GM18870 (cell line): Measurements from ENCODE around the gene KIF22.
A peak's percentile ranks its signal among the peaks of the same experiment; 100 is the strongest.

Source experiments
- ATAC-seq: cut with Tn5 transposase; IDR thresholded peaks from one replicate; pipeline ENCODE4 v1.9.1; 2021; ENCODE audit warnings: moderate library complexity; ENCODE audit not compliant: unreplicated experiment

KIF22 gene

DNA sequence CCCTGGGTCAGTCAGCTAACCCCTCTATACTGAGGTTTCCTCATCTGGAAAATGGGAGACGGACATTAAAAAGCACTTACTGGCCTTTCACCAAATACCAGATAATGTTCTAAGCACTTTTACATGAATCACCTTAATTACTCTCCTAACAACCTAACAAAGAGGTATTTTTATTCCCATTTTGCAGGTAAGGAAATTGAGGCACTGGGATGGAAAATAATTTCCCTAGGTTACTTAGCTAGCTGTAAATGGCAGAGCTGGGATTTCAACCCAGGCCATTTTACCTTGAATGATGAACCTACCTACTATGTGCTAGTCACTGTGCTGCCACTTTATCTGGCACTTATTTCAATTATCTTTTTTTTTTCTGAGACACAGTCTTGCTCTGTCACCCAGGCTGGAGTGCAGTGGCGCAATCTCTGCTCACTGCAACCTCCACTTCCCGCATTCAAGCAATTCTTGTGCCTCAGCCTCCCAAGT is 3.7 kb downstream of the KIF22 start:
- ATAC-seq: no peak

DNA sequence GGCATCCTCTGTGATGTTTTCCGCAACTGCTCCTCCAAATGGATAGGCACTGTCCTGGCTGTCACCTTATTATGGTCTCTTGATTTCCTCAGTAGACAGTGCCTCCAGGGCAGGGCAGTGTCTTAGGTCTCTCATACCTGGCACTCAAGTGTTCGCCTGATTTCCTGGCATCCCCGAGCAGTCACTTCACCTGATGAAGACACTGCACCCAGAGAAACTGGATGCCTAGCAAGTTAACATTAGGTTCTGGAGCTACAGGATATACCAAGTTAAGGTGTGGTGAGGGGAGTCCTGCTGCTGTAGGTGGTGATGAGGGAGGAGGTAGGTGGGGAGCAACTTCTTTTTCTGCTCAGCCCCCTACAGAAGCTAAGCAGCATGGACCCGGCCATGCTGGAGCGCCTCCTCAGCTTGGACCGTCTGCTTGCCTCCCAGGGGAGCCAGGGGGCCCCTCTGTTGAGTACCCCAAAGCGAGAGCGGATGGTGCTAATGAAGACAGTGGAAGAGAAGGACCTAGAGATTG is 11.9 kb downstream of the KIF22 start:
- ATAC-seq: no peak

DNA sequence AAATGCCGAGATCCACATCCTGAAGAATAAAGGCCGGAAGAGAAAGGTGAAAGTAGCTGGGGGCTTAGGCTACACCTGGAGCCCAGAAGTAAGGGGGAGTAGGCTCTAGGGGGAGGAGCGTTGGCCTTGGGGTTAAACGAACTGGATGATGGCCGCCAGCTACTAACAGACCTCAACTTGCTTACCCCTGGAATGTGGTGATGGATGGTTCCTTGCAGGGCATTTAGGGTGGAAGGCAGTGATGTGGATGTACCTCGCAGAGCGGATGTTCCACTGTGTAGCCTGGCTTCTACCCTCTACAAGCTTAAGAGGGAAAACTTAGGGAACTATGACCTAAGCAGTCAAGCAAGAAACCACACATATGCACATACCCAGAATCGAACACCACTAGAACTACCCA is 13.5 kb downstream of the KIF22 start:
- no peak for ATAC-seq

DNA sequence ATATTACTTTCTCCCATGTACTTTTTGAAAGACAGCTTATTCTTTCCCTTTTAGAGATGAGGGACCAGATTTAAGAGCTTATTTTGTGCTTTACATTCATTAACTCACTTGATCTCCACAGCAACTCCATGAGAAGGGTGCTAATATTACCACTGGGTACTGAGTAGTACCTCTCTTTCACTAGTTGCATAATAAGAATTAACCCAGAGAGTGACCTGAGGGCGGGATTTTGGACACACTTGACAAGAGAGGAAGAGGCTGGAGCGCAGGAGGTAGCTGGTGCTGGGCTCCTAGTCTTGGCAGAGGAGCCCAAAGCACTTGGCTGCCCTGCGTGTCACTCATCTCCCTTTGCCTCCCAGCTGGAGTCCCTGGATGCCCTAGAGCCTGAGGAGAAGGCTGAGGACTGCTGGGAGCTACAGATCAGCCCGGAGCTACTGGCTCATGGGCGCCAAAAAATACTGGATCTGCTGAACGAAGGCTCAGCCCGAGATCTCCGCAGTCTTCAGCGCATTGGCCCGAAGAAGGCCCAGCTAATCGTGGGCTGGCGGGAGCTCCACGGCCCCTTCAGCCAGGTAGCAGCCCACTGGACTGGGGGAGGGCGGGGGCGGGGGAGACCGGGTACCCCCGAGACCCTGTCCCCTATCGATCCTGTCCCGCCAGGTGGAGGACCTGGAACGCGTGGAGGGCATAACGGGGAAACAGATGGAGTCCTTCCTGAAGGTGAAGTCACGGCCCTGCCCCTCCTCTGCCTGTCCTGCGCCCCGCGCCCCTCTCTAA is 14.1 kb downstream of the KIF22 start:
- ATAC-seq: no peak

DNA sequence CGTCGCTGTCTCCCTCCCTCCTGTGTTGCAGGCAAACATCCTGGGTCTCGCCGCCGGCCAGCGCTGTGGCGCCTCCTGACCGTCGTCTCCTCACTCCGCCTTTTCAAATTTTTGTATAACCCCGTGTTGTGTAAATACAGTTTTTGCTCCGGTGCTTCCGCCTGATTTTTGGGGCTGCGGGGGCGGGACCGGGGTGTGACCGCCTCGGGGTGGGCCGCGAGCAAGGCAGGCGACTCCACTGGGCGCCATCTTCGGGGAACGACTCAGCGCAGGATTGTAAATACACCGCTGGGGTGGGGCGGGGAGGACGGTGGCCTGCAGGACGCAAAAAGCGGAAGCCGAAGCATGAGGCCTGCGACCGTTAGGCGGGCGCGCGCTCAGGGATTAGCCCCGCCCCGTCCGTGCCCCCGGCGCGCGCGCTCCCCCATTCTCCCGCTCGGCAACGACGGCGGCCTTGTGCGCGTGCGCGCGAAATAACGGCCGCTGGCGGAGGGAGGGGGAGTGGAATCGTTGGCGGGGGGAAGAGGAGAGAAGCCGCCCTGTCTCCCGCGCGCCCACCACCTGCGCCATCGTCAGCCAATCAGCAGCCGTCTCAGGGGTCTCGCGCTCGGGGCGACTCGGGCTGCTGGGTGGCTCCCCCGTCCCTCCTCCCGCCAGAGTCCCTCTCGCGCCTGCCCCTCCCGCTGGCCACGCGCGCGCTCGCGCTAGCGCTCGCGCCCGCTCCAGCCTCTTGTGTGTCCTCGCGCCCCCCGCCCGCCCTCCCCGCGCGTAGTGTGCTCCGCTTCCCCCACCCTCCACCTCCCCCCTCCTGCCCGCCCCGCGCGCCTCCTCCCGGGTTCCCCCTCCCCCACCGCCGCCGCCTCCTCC is 14.9 kb downstream of the KIF22 start:
- peak; percentile 43 for ATAC-seq

- no peak for ATAC-seq
Measured at GRCh38 chr16:29806099-29806579, 15.6 kb downstream of the KIF22 start, which contains the start of gene MAZ. Gene MAZ, plus strand, starts transcription at chr16:29806529. Its CDS starts 173 bp downstream, at chr16:29806702.

- no peak for ATAC-seq
Measured at GRCh38 chr16:29806641-29807425, 16.3 kb downstream of the KIF22 start.

GRCh38 chr16:29807426-29808218 is 17.1 kb downstream of the KIF22 start:
- ATAC-seq: peak; percentile 27

- ATAC-seq: no peak
Measured at GRCh38 chr16:29808219-29808900, 17.8 kb downstream of the KIF22 start.

GRCh38 chr16:29809031-29809747 is 18.6 kb downstream of the KIF22 start:
- no peak for ATAC-seq

GRCh38 chr16:29809850-29810698 is 19.5 kb downstream of the KIF22 start:
- ATAC-seq: no peak

DNA sequence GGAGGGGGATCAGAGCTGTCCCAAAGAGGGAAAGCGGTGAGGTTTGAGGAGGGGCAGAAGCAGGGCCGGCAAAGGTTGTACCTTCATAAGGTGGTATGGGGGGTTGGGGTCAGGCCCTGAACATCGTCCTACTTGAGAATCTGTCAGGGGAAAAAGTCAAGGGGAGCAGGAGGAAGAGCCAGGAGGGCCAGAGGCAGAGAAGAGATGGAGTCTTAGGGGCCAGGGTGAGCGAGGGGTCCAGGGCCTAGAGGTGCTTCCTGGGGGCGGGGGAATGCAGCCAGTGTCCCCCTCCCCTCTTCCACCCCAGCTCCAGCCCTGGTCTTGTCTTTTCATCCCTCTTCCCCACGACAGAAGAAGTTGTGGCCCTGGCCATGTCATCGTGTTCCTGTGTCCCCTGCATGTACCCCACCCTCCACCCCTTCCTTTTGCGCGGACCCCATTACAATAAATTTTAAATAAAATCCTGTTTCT is 20.2 kb downstream of the KIF22 start:
- no peak for ATAC-seq

- ATAC-seq: no peak
Measured at GRCh38 chr16:29811170-29811895, 20.8 kb downstream of the KIF22 start.

DNA sequence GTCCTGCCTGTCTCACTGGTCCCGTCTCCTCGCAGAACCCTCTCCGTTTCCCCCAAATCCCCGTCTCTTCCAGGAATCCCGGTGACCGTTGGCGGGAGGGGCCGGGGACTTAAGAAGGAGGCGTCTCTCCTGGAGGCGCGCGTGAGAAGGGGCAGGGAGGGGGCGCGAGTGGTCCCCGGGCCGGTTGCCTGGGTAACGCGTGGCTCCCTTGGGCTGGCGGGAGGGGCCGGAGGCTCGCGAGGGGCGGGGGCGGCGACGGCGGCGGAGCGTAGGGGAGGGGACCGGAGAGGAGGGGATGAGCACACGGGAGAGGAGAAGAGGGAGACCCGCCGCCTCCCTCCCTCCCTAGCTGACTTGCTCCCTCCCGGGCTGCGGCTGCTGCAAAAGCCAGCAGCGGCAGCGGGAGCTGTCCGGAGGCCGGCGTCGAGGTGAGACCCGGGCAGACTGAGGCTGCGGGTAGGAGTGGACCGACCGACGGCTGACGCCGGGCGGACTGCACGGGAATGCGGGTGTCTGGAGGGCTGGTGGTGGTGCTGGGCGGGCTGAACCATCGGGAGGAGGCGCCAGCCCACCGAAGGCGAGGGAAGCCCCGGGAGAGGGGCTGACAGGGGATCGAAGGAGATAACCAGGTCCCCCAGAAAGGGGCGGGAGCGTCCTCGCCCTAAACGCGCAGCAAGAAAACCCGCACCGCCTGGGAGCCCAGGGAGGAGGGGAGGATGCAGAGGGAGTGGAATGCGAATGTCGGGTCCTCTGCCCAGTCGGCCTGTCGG is 21.5 kb downstream of the KIF22 start, which contains the start of gene PRRT2:
Gene PRRT2, plus strand, starts transcription at position 298 of the 770 bp plus-strand sequence. CDS start 862 bp downstream, outside the sequence.
- no peak for ATAC-seq

GRCh38 chr16:29812754-29813643 is 22.4 kb downstream of the KIF22 start:
- no peak for ATAC-seq
